Neural crest cell (in vitro differentiated cells): ENCODE data around the gene ABCC3. TPM values are rescaled to one million over a fixed set of nuclear protein-coding genes. Genes with fewer than 3 reads are reported as not detected.

Experiments
- DNase-seq: peaks from one replicate; pipeline ENCODE4 v3.0.0; 2021; ENCODE audit warnings: low read depth, mixed read lengths, low spot score
- H3K27ac Mint-ChIP-seq: one replicate; pipeline ENCODE4 v1.8.0; 2021; ENCODE audit warnings: mild to moderate bottlenecking, mixed read lengths; ENCODE audit not compliant: unreplicated experiment
- H3K27me3 Mint-ChIP-seq: 2 replicates; pipeline ENCODE4 v1.8.0; 2021; ENCODE audit warnings: low read depth, mild to moderate bottlenecking, mixed read lengths
- H3K36me3 Mint-ChIP-seq: 2 replicates; pipeline ENCODE4 v1.8.0; 2021; ENCODE audit warnings: low read depth, mild to moderate bottlenecking, mixed read lengths
- H3K4me1 Mint-ChIP-seq: 2 replicates; pipeline ENCODE4 v1.8.0; 2021; ENCODE audit warnings: mixed read lengths
- H3K4me3 Mint-ChIP-seq: one replicate; pipeline ENCODE4 v1.8.0; 2021; ENCODE audit warnings: mild to moderate bottlenecking, mixed read lengths
- H3K9me3 Mint-ChIP-seq: 2 replicates; pipeline ENCODE4 v1.8.0; 2021; ENCODE audit warnings: mixed read lengths
- CTCF ChIP-seq: fragments of 200-600 bp; sonication (generic); conservative IDR thresholded peaks from 2 replicates; pipeline ENCODE4 v1.5.0; 2021; ENCODE audit warnings: antibody characterized with exemption, mild to moderate bottlenecking
- total RNA-seq: library from RNA; stranded (reverse); gene quantifications from 2 replicates; pipeline ENCODE4 v1.2.1, GENCODE V29; 2021

Gene ABCC3
- total RNA-seq, 1 donor from 2014 or later, result not detected

- H3K36me3 Mint-ChIP-seq, result no peaks in the 10 kb centered on the region
- H3K4me3 Mint-ChIP-seq, result no peak overlapping the region
- TF ChIP-seq CTCF, result no peak
- H3K27ac Mint-ChIP-seq, result no peak overlapping the region
- no peaks in the 10 kb centered on the region for H3K27me3 Mint-ChIP-seq
- H3K9me3 Mint-ChIP-seq, result no peaks in the 10 kb centered on the region
- DNase-seq, result no peak
- peaks cover 13% of the 10 kb centered on the region for H3K4me1 Mint-ChIP-seq
These were observed 11.3 kb downstream of the ABCC3 start for GRCh38 chr17:50645748-50646682.

- H3K36me3 Mint-ChIP-seq, result no peaks in the 10 kb centered on the region
- no peak overlapping the region for H3K4me3 Mint-ChIP-seq
- H3K4me1 Mint-ChIP-seq, result peaks cover 4% of the 10 kb centered on the region
- no peak overlapping the region for H3K27ac Mint-ChIP-seq
- TF ChIP-seq CTCF, result no peak
- H3K27me3 Mint-ChIP-seq, result no peaks in the 10 kb centered on the region
- no peaks in the 10 kb centered on the region for H3K9me3 Mint-ChIP-seq
- no peak for DNase-seq
These were observed 12.5 kb downstream of the ABCC3 start for GRCh38 chr17:50647187-50647586.

- H3K9me3 Mint-ChIP-seq, result no peaks in the 10 kb centered on the region
- H3K27ac Mint-ChIP-seq, result no peak overlapping the region
- TF ChIP-seq CTCF, result no peak
- no peak for DNase-seq
- no peaks in the 10 kb centered on the region for H3K36me3 Mint-ChIP-seq
- H3K27me3 Mint-ChIP-seq, result no peaks in the 10 kb centered on the region
- peaks cover 4% of the 10 kb centered on the region for H3K4me1 Mint-ChIP-seq
- no peak overlapping the region for H3K4me3 Mint-ChIP-seq
These were observed 14.6 kb downstream of the ABCC3 start for GRCh38 chr17:50649042-50649908.

- H3K4me3 Mint-ChIP-seq, result no peak overlapping the region
- H3K27me3 Mint-ChIP-seq, result no peaks in the 10 kb centered on the region
- TF ChIP-seq CTCF, result no peak
- H3K27ac Mint-ChIP-seq, result no peak overlapping the region
- H3K9me3 Mint-ChIP-seq, result no peaks in the 10 kb centered on the region
- DNase-seq, result no peak
- H3K4me1 Mint-ChIP-seq, result peaks cover 4% of the 10 kb centered on the region
- H3K36me3 Mint-ChIP-seq, result no peaks in the 10 kb centered on the region
These were observed 17.0 kb downstream of the ABCC3 start for GRCh38 chr17:50651661-50652060.

- H3K9me3 Mint-ChIP-seq, result no peaks in the 10 kb centered on the region
- H3K36me3 Mint-ChIP-seq, result no peaks in the 10 kb centered on the region
- no peak overlapping the region for H3K4me3 Mint-ChIP-seq
- no peak for TF ChIP-seq CTCF
- H3K4me1 Mint-ChIP-seq, result peaks cover 4% of the 10 kb centered on the region
- no peaks in the 10 kb centered on the region for H3K27me3 Mint-ChIP-seq
- DNase-seq, result no peak
- no peak overlapping the region for H3K27ac Mint-ChIP-seq
These were observed 19.1 kb downstream of the ABCC3 start for GRCh38 chr17:50653738-50654137.
